ENCODE results near the gene LILRB1.
A peak's percentile ranks its signal among the peaks of the same experiment; 100 is the strongest.
"Not testable (repeated sequence)": the region's sequence is repeated elsewhere in the genome, so short reads cannot be mapped to it uniquely, and the experiment has no call there.

LILRB1 gene

GRCh38 chr19:54624934-54625730 is 5.2 kb upstream of the LILRB1 start:
- DNase-seq = not testable (repeated sequence)

- DNase-seq = no peak
Measured at GRCh38 chr19:54626757-54627156, 3.5 kb upstream of the LILRB1 start.

GRCh38 chr19:54627912-54628311 is 2.4 kb upstream of the LILRB1 start:
- DNase-seq = not testable (repeated sequence)

GRCh38 chr19:54630782-54631181 is 498 bp downstream of the LILRB1 start:
- no peak for DNase-seq

- not testable (repeated sequence) for DNase-seq
Measured at GRCh38 chr19:54631489-54632337, 1.4 kb downstream of the LILRB1 start.

- DNase-seq = not testable (repeated sequence)
Measured at GRCh38 chr19:54632517-54632916, 2.2 kb downstream of the LILRB1 start.

GRCh38 chr19:54633401-54633800 is 3.1 kb downstream of the LILRB1 start:
- no peak for DNase-seq

- not testable (repeated sequence) for DNase-seq
Measured at GRCh38 chr19:54636081-54636480, 5.8 kb downstream of the LILRB1 start.

GRCh38 chr19:54638683-54639082 is 8.4 kb downstream of the LILRB1 start:
- DNase-seq = no peak

- DNase-seq = not testable (repeated sequence)
Measured at GRCh38 chr19:54642953-54643352, 12.7 kb downstream of the LILRB1 start.

GRCh38 chr19:54643583-54643982 is 13.3 kb downstream of the LILRB1 start:
- DNase-seq = not testable (repeated sequence)

GRCh38 chr19:54644056-54644455 is 13.8 kb downstream of the LILRB1 start:
- no peak for DNase-seq

- DNase-seq = no peak
Measured at GRCh38 chr19:54646331-54646841, 16.1 kb downstream of the LILRB1 start.

- no peak for DNase-seq
Measured at GRCh38 chr19:54648129-54648528, 17.8 kb downstream of the LILRB1 start.

- DNase-seq = no peak
Measured at GRCh38 chr19:54650108-54650655, 19.9 kb downstream of the LILRB1 start.

GRCh38 chr19:54653181-54653809 is 23.0 kb downstream of the LILRB1 start:
- DNase-seq = peak; percentile 1

- no peak for DNase-seq
Measured at GRCh38 chr19:54654447-54655321, 24.4 kb downstream of the LILRB1 start.

- no peak for DNase-seq
Measured at GRCh38 chr19:54659300-54659699, 29.0 kb downstream of the LILRB1 start.

GRCh38 chr19:54660306-54660705 is 30.0 kb downstream of the LILRB1 start:
- no peak for DNase-seq

GRCh38 chr19:54660964-54661363 is 30.7 kb downstream of the LILRB1 start:
- no peak for DNase-seq

- DNase-seq = no peak
Measured at GRCh38 chr19:54661846-54662481, 31.7 kb downstream of the LILRB1 start.
